Measurements from ENCODE around the gene UCHL5.

- no peak for TF ChIP-seq CTCF (IDR thresholded peaks at IDR 0.05)
- TF ChIP-seq ZFX (IDR thresholded peaks at IDR 0.05; ENCODE audit: borderline replicate concordance): no peak
Observed at GRCh38 chr1:192973988-192974387, 85.2 kb downstream of the UCHL5 start.
